ENCODE data around the gene SCN1B.
"Not testable (repeated sequence)": the region's sequence is repeated elsewhere in the genome, so short reads cannot be mapped to it uniquely, and the experiment has no call there.

The SCN1B gene

GRCh38 chr19:35000647-35001501, 29.4 kb upstream of the SCN1B start:
- no peak for DNase-seq (ENCODE audit: low spot score)

- DNase-seq (ENCODE audit: low spot score): no peak
These were observed 28.2 kb upstream of the SCN1B start for GRCh38 chr19:35002037-35002535.

- DNase-seq (ENCODE audit: low spot score): no peak
These were observed 25.6 kb upstream of the SCN1B start for GRCh38 chr19:35004517-35005255.

GRCh38 chr19:35005256-35005977, 24.9 kb upstream of the SCN1B start:
- DNase-seq (ENCODE audit: low spot score): no peak

- not testable (repeated sequence) for DNase-seq (ENCODE audit: low spot score)
These were observed 24.3 kb upstream of the SCN1B start for GRCh38 chr19:35006007-35006341.

- no peak for DNase-seq (ENCODE audit: low spot score)
These were observed 23.8 kb upstream of the SCN1B start for GRCh38 chr19:35006342-35006998.

GRCh38 chr19:35006999-35007365, 23.3 kb upstream of the SCN1B start:
- DNase-seq (ENCODE audit: low spot score): no peak

GRCh38 chr19:35007427-35007826, 22.8 kb upstream of the SCN1B start:
- not testable (repeated sequence) for DNase-seq (ENCODE audit: low spot score)

- DNase-seq (ENCODE audit: low spot score): no peak
These were observed 21.4 kb upstream of the SCN1B start for GRCh38 chr19:35008891-35009341.

- DNase-seq (ENCODE audit: low spot score): no peak
These were observed 20.6 kb upstream of the SCN1B start for GRCh38 chr19:35009424-35010415.

GRCh38 chr19:35011091-35011689, 19.1 kb upstream of the SCN1B start:
- no peak for DNase-seq (ENCODE audit: low spot score)

GRCh38 chr19:35011737-35012682, 18.3 kb upstream of the SCN1B start:
- DNase-seq (ENCODE audit: low spot score): no peak

- DNase-seq (ENCODE audit: low spot score): no peak
These were observed 17.0 kb upstream of the SCN1B start for GRCh38 chr19:35013041-35013819.

GRCh38 chr19:35013820-35014754, 16.2 kb upstream of the SCN1B start:
- DNase-seq (ENCODE audit: low spot score): no peak

GRCh38 chr19:35014774-35015173, 15.5 kb upstream of the SCN1B start:
- not testable (repeated sequence) for DNase-seq (ENCODE audit: low spot score)

GRCh38 chr19:35015270-35015953, 14.9 kb upstream of the SCN1B start:
- no peak for DNase-seq (ENCODE audit: low spot score)

GRCh38 chr19:35015954-35016351, 14.3 kb upstream of the SCN1B start:
- no peak for DNase-seq (ENCODE audit: low spot score)
